Measurements from ENCODE around the gene CHSY1.

CHSY1 gene

DNA sequence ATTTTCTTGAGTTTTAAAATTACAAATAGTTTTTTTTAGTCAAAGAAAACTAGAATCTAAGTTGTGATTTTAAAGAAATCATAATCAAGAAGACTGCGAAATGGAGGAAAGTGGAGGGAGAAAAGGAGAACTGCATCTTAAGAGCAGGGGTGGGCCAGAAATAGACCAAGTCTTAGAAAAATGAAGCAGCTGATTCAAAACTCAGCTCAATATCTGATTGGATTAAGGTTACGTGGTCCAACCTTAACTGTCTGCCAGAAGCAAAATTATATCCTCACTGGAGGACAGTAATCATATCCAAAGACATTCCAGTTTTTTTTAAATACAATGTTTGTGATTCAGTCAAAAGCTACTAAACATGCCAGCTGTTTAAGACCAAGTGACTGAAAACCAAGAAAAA, 41.4 kb downstream of the CHSY1 start:
- no peak for DNase-seq (ENCODE audit: low spot score)

DNA sequence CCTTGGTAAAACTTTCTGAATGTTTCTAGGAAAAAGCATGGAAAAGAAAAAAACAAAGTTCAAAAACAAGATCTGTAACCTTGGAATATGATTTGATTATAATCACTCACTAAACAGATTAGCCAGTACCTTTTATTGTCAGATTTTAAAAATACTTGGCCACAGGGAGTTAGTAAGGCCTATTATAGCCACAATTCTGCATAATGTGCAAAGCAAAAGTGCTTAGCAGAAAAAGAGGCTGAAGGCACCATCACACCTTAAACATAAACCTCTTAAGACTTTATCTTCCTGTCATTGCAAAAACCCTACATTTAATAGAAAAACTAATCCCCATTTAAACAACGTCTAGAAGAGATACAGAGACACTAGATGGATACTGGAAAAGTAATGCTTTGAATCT, 41.8 kb downstream of the CHSY1 start:
- no peak for DNase-seq (ENCODE audit: low spot score)

DNA sequence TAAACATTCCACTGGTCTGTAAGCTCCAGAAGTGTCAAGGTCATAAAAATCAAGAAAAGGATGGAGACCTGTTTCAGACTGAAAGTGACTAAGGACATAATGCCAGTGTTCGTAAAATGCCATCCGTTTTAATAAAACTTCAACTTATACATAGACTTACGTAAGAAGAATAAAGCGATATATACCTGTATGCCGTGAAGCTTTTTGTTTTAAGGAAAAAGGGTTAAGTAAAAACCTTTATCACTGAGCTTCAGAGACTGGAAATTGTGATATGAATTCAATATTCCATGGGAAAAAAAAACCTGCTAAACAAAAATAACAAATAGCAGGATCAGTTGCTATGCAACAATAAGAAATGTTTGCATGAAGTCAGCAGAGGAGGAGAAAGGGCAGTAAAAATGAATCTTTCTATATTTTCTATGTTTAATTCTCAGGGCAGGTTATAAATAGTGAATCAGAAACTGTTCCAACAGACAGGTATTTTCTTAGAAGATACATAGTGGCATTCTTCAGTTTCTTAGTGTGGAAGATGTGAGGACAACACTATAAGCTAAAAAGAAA, 42.5 kb downstream of the CHSY1 start:
- no peak for DNase-seq (ENCODE audit: low spot score)

- no peak for DNase-seq (ENCODE audit: low spot score)
Observed at GRCh38 chr15:101207867-101208288, 44.0 kb downstream of the CHSY1 start.

GRCh38 chr15:101206176-101206591, 45.7 kb downstream of the CHSY1 start:
- no peak for DNase-seq (ENCODE audit: low spot score)

- no peak for DNase-seq (ENCODE audit: low spot score)
Observed at GRCh38 chr15:101204739-101205535, 46.9 kb downstream of the CHSY1 start.

DNA sequence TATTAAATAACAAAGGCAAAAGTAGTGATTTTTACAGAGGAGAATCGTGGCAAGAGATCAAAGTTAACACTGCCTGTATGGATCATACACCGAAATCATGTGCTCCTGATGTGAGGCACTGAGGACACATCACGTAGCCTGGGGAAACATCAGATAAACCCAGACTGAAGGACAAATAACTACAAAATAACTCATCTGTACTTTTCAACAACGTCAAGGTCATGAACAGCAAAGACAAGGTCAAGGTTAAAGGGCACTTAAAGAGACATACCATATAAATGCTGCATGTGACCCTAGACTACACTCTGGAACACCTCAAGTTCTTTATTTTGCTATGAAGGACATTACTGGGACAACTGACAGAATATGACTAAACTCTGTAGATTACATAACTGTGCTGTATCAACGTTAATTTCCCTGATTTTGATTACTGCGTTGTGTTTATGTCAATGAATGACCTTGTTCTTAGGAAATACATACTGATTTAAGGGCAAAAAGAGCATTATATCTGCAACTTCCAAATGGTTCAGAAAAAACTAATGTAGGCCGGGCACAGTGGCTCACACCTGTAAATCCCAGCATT, 48.1 kb downstream of the CHSY1 start:
- DNase-seq (ENCODE audit: low spot score) = no peak

DNA sequence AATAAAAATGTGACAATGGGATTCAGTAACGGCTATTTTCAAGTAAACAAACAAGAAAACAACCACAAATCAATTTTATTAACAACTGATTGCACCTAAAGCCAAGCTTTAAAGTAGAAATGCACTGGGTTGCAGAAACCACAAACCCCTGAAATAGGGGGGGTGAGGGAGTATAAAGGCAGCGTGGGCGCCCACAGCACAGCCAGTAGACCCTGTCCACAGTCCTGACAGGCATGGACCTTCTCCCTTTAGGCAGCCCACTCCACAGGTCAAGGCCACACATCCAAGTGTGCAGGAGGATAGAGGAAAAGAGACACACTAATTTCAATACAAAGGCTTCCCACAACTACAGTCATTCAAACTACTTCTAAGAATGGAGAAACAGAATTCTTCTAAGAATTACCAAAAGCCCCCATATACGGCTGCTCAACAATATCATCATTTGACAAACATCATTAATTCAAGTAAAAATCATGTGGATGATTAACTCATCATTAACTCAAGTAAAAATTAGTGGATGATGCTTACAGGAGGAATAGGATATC, 48.7 kb downstream of the CHSY1 start:
- no peak for DNase-seq (ENCODE audit: low spot score)

GRCh38 chr15:101201411-101202174, 50.3 kb downstream of the CHSY1 start:
- peak; percentile 70 for DNase-seq (ENCODE audit: low spot score)

DNA sequence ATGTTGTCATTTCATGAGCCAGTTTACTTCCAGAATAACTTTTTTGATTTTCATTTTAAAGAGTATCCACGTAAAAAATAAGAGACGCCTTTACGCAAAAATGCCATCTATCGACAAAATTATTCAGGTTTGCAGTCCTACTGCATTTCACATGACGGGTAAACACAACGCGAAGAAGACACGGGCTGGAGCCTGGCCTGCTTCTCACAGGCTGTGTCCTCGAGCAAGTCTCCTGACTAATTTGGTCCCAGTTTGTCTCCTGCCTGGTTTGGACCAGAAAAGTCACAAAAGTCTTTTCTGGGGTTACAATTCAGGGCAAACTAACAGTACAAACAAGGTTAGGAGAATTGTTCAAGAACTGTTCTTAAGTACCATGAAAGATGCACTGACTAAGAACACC, 51.7 kb downstream of the CHSY1 start:
- DNase-seq (ENCODE audit: low spot score) = no peak

DNA sequence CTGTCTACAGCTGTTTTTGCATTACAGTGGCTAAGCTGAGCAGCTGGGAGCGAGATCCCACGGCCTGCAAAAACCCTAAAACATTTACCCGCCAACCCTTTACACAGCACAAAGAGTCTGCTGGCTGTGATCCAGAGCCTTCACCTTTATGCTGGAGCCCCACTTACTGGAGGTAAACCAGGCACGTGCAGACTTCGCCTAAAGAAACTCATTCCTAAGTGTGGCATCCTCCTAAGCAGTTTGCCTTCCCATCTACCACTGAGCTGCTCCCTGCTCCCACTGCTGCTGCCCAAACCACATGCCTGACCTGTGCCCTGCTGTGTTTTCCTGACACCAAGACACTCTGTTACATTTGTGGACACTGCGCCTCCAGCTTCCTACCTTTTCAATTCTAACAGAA, 53.0 kb downstream of the CHSY1 start:
- no peak for DNase-seq (ENCODE audit: low spot score)

GRCh38 chr15:101198031-101198575, 53.7 kb downstream of the CHSY1 start:
- DNase-seq (ENCODE audit: low spot score) = no peak

GRCh38 chr15:101194546-101195125, 57.2 kb downstream of the CHSY1 start:
- no peak for DNase-seq (ENCODE audit: low spot score)

DNA sequence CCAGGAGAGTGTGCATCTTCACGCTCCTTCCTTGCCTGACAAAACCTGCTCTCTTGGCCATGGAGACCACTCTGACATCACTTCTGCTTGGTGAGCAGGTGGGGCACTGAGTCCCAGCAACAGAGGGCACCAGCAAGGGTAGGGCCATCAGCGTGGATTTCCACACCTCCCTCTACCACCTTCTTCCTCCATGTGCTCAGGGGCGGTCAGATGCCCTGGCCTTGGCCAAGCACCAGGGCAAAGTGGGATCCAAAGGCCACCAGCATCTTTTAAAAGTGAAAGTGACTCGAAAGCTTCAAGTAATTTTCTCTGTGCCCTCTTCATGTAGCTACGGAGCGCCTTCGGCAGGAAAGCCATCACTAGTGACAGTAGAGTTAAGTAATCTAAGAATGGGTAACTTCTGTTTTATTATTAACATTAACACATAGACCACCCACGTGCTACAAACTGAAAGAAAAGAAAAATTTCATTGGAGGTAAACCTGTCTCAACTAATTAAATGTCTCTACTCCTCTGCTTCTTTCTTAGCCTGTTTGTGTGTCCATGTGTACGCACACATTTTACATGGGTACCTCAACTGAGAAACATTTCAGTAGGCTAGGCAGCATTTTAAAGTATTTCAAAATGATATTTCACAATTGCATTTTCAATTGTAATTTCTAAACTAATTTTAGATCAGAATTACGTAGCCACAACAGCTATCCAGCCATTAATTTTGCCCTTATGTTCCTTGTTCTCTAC, 57.9 kb downstream of the CHSY1 start:
- DNase-seq (ENCODE audit: low spot score) = no peak

DNA sequence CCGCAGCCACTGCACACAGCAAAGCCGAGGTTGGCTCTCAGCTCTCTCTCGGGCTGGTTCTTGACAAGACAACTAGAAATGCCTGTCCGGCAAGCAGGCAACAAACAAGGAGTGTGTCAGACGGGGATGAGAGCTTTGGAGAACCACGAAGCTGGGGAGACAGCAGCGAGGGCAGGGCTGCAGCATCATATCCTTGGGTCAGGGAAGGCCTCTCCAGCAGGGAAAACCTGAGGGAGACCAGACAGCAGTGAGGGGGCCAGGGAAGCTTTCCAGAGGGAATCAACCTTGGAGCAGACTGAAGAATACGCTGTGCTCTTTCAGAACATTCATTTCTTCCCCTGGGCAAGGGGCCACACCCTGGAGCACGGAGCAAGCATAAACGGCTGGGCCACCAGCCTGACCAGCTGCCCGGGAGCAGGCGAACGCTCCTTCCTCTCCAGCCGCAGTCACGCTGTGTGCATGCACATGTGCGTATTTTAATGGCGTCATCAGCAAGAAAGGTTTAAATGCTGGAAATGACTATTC, 58.7 kb downstream of the CHSY1 start:
- no peak for DNase-seq (ENCODE audit: low spot score)

DNA sequence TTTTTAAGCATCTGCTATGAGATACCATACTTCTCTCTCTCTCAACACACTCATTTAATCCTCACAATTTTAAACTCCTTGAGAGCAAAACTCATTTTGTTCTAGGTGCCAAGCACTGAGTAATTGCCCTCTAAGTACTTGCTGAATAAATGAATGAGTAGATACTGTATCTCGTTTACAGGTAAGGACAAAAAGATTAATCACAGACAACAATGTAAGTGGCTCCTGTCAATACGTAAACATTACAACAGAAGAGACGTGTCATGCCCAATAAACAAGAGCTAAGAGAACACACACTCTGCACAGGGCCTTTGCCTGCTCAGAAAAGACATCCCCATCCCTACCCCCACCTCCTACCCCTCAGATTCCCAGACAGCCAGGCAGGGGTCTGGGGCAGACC, 59.8 kb downstream of the CHSY1 start:
- DNase-seq (ENCODE audit: low spot score) = no peak

DNA sequence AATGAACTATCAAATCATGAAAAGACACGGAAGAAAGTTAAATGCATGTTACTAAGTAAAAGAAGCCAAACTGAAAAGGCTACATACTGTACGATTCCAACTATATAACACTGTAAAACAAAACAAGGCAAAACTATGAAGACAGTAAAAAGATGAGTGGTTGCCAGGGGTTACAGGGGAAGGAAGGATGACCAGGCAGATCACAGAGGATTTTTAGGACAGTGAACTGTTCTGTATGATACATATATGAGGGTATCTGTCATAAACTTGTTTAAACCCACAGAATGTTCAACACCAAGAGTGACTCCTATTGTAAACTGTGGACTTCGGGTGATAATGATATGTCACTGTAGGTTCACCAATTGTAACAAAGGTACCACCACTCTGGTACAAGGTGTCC, 60.6 kb downstream of the CHSY1 start:
- DNase-seq (ENCODE audit: low spot score) = no peak

- no peak for DNase-seq (ENCODE audit: low spot score)
Observed at GRCh38 chr15:101190092-101190595, 61.7 kb downstream of the CHSY1 start.

DNA sequence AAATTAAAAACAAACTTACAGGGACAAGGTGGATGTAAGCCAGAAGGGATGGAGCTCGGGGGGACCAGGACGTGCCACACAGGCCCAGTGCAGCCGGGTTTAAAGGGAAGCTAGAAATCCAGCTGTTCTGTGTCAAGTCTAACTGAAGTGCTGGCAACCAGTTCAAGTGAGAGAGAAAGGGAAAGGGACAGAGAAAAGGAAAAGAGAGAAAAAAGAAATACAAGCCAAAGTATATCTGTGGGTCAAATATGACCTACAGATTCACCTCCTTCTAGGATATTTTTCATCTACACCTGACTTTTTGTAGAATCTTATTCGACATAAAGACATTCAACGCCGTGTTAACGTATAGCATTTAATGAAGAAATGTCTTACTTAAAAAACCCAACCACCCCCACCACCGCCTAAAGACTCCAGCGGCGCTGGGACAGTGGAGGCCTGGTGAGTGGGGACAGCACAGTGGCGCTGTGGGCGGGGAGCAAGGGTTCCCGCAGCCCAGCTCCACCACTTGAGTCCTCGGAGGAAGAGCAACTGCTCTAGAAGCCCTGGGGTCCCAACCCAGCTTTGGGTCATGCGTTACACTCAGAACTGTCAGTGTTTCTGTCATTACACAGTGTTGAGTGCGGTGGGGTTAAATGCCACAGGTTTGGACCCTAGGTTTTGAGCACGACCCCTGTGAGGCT, 62.3 kb downstream of the CHSY1 start:
- DNase-seq (ENCODE audit: low spot score) = no peak

All from RKO (cell line).